ENCODE results near the gene ZFP64. TPM values are rescaled to one million over a fixed set of nuclear protein-coding genes. Genes with fewer than 3 reads are reported as not detected.
"Not testable (repeated sequence)": the region's sequence is repeated elsewhere in the genome, so short reads cannot be mapped to it uniquely, and the experiment has no call there.

The ZFP64 gene
- total RNA-seq, 2 donors from 2014 or later = 17.3 to 19.1 TPM

- no peak overlapping the region for H3K4me3 ChIP-seq
- no peak for TF ChIP-seq CTCF (IDR thresholded peaks at IDR 0.05)
- H3K9ac ChIP-seq (ENCODE audit: low read depth in 2 of 2, low read length in 2 of 2) = no peak overlapping the region
Measured at GRCh38 chr20:52234302-52235045, 42.9 kb upstream of the ZFP64 start.

DNA sequence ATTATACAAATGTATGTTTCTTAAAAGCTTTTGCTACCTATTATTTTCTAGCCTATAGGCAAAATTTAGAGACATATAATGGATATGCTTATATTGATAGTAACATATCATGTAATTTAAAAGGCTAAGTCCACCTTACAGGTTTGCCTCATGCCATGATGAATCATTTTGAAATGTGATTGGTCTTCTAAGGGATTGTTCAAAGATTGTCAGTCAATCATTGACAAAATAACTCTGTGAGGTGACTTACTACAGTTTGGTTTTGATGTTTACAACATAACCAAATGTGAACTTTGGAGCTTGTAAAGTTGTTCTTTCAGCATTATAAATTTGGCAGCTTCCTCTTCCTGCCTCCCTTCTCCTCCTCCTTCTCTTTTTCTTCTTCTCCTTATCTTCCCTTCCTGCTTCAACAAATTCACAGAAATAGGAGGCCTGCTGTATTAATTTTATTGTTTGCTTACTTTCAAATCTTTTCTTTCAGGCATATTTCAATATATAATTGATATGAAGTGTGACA lies 39.7 kb upstream of the ZFP64 start:
- no peaks in the 10 kb centered on the region for H3K9me3 ChIP-seq
- no peaks in the 10 kb centered on the region for H3K27me3 ChIP-seq
- intact Hi-C loops (cut with DNase I) = no loop called here
- no peaks in the 10 kb centered on the region for H3K36me3 ChIP-seq
- TF ChIP-seq CTCF (IDR thresholded peaks at IDR 0.05) = no peak
- H3K9ac ChIP-seq (ENCODE audit: low read depth in 2 of 2, low read length in 2 of 2) = no peak overlapping the region
- no peak for DNase-seq
- H3K4me3 ChIP-seq = no peak overlapping the region
- no peaks in the 10 kb centered on the region for H3K4me1 ChIP-seq
- peak overlapping the region; percentile 93 for H3K27ac ChIP-seq

More at GRCh38 chr20:52234302-52235045, 42.9 kb upstream of the ZFP64 start:
- H3K27ac ChIP-seq = no peak overlapping the region
- no peaks in the 10 kb centered on the region for H3K36me3 ChIP-seq
- intact Hi-C loops (cut with DNase I) = no loop called here
- no peak for DNase-seq
- no peaks in the 10 kb centered on the region for H3K27me3 ChIP-seq
- H3K4me1 ChIP-seq = no peaks in the 10 kb centered on the region
- H3K9me3 ChIP-seq = no peaks in the 10 kb centered on the region

DNA sequence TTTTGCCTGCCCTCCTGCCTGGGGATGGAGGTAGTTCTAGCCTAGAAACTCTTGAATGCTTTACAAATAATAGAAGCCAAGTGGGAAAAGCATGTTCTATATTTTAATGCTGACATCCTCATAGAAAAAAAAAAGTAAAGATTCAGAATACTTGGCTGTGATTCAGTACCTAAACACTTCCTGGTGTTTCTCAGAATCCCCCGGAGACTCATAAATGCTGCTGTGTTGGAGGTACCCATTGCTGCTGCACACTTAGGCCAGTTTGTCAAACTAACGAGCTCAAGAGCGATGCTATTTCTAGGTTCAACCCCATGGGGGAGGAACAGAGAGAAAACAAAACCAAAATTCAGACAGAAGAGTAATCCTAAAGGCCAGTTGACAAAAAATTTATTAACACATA lies 38.8 kb upstream of the ZFP64 start:
- Histone ChIP-seq H3K9ac (ENCODE audit: low read depth in 2 of 2, low read length in 2 of 2) (peak overlapping the region in 1 of 2 donors; percentile 31), H3K36me3 (no peaks in the 10 kb centered on the region), H3K4me3 (no peak overlapping the region), H3K4me1 (no peaks in the 10 kb centered on the region), H3K9me3 (no peaks in the 10 kb centered on the region), H3K27ac (peak overlapping the region; percentile 93), H3K27me3 (no peaks in the 10 kb centered on the region)
- DNase-seq = peak; percentile 34
- no peak for TF ChIP-seq CTCF (IDR thresholded peaks at IDR 0.05)
- intact Hi-C loops (cut with DNase I) = no loop called here

GRCh38 chr20:52229346-52229745 lies 37.8 kb upstream of the ZFP64 start:
- not testable (repeated sequence) for DNase-seq; H3K36me3 ChIP-seq; H3K27me3 ChIP-seq; H3K9me3 ChIP-seq; H3K4me3 ChIP-seq; H3K9ac ChIP-seq (ENCODE audit: low read depth in 2 of 2, low read length in 2 of 2); H3K4me1 ChIP-seq
- peak overlapping the region; percentile 93 for H3K27ac ChIP-seq
- intact Hi-C loops (cut with DNase I) = loop anchor here (10.0 kb wide), 1 partner anchor 105 kb away; no protein-coding TSS in a partner anchor

DNA sequence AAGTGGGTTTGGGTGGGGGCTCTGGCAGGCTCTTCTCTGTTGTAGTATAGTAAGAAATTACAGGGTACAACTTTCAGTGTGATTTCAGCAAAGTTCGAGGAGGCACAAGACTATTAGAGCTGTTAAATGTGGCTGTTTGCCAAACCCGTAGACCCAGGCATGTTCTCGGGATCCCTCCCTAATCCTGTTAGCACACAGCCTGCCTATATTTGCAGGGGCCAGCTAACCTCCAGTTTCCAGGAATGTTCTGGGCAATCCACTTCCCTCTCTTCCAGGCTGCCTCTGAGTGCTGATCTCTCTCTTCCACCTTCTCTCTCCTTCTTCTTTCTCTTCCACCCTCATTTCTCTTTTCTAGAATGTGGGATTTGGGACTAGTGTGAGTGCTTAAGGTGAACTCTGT lies 34.8 kb upstream of the ZFP64 start:
- Histone ChIP-seq H3K9me3 (no peaks in the 10 kb centered on the region), H3K36me3 (no peaks in the 10 kb centered on the region), H3K4me3 (no peak overlapping the region), H3K4me1 (no peaks in the 10 kb centered on the region), H3K9ac (ENCODE audit: low read depth in 2 of 2, low read length in 2 of 2) (no peak overlapping the region), H3K27me3 (no peaks in the 10 kb centered on the region), H3K27ac (no peak overlapping the region)
- TF ChIP-seq CTCF (IDR thresholded peaks at IDR 0.05) = no peak
- intact Hi-C loops (cut with DNase I) = loop anchor here (10.0 kb wide), 1 partner anchor 102 kb away; no protein-coding TSS in a partner anchor
- DNase-seq = no peak

GRCh38 chr20:52224920-52225319 lies 33.3 kb upstream of the ZFP64 start:
- intact Hi-C loops (cut with DNase I) = loop anchor here (10.0 kb wide), 1 partner anchor 100 kb away; no protein-coding TSS in a partner anchor
- Histone ChIP-seq H3K9ac (ENCODE audit: low read depth in 2 of 2, low read length in 2 of 2) (no peak overlapping the region), H3K27me3 (no peaks in the 10 kb centered on the region), H3K4me3 (no peak overlapping the region), H3K4me1 (no peaks in the 10 kb centered on the region), H3K9me3 (no peaks in the 10 kb centered on the region), H3K27ac (no peak overlapping the region), H3K36me3 (no peaks in the 10 kb centered on the region)
- no peak for TF ChIP-seq CTCF (IDR thresholded peaks at IDR 0.05)
- DNase-seq = no peak

DNA sequence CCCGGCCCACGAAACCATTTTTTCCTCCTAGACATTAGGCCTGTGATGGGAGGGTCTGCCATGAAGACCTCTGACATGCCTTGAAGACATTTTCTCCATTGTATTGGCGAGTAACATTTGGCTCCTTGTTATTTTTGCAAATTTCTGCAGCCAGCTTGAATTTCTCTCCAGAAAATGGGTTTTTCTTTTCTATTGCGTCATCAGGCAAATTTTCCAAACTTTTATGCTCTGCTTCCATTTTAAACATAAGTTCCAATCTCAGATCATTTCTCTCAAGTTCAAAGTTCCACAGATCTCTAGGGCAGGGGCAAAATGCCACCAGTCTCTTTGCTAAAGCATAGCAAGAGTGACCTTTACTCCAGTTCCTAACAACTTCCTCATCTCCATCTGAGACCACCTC lies 29.8 kb upstream of the ZFP64 start:
- not testable (repeated sequence) for H3K27ac ChIP-seq; H3K4me3 ChIP-seq; H3K36me3 ChIP-seq; H3K4me1 ChIP-seq; H3K27me3 ChIP-seq; H3K9me3 ChIP-seq; H3K9ac ChIP-seq (ENCODE audit: low read depth in 2 of 2, low read length in 2 of 2); DNase-seq
- intact Hi-C loops (cut with DNase I) = loop anchor here (10.0 kb wide), 1 partner anchor 97 kb away; no protein-coding TSS in a partner anchor

- H3K36me3 ChIP-seq; H3K27ac ChIP-seq; H3K4me1 ChIP-seq; H3K27me3 ChIP-seq; H3K9ac ChIP-seq (ENCODE audit: low read depth in 2 of 2, low read length in 2 of 2); DNase-seq; H3K4me3 ChIP-seq; H3K9me3 ChIP-seq: not testable (repeated sequence)
- intact Hi-C loops (cut with DNase I) = loop anchor here (10.0 kb wide), 1 partner anchor 96 kb away; no protein-coding TSS in a partner anchor
Measured at GRCh38 chr20:52220891-52221290, 29.3 kb upstream of the ZFP64 start.
